Gastroesophageal sphincter (tissue), 3 donors: ENCODE data around the gene LINC01488.

ENCODE experiments used
- POLR2A ChIP-seq, 2 donors: fragments of 450-650 bp; IDR thresholded peaks; one replicate each; pipeline ENCODE4 v1.6.1; 2017; ENCODE audit warnings: antibody characterized with exemption in 2 of 2, mild to moderate bottlenecking in 2 of 2, moderate library complexity in 1 of 2
- TF ChIP-seq, protein P1 (sequence below), 4 experiments: fragments of 200-600 bp in 2 of 4; fragments of 450-650 bp in 2 of 4; sonication (generic) in 1 of 4; IDR thresholded peaks; one replicate each; pipeline ENCODE4 v1.5.1; 2017 to 2019; ENCODE audit warnings: antibody characterized with exemption in 4 of 4, mild to moderate bottlenecking in 2 of 4, moderate library complexity in 2 of 4

DNA sequence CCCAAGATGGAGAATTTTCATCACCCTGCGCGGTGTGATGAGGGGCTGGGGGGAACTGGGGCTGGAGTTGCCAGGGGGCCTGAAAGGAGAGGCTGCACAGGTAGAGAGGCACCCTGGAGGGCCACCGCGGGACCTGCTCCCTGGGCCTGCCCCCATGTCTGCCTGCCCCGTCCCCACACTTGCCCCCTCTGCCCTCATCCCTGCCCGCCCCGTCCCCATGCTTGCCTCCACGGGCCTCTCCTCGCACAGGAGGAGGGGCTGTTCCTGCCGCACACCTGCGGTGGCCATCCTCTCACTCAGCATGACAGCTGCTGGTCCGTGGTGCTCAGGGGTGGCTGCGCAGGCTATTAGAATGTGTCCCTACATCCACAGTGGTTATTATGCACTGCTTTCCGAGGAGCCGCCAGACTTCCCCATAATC lies 43.5 kb downstream of the LINC01488 start:
- TF ChIP-seq, protein P1, sequence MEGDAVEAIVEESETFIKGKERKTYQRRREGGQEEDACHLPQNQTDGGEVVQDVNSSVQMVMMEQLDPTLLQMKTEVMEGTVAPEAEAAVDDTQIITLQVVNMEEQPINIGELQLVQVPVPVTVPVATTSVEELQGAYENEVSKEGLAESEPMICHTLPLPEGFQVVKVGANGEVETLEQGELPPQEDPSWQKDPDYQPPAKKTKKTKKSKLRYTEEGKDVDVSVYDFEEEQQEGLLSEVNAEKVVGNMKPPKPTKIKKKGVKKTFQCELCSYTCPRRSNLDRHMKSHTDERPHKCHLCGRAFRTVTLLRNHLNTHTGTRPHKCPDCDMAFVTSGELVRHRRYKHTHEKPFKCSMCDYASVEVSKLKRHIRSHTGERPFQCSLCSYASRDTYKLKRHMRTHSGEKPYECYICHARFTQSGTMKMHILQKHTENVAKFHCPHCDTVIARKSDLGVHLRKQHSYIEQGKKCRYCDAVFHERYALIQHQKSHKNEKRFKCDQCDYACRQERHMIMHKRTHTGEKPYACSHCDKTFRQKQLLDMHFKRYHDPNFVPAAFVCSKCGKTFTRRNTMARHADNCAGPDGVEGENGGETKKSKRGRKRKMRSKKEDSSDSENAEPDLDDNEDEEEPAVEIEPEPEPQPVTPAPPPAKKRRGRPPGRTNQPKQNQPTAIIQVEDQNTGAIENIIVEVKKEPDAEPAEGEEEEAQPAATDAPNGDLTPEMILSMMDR (IDR thresholded peaks at IDR 0.05), result no peak
- TF ChIP-seq POLR2A (IDR thresholded peaks at IDR 0.05), result no peak
